ENCODE results near the gene PSMD1.

Gene PSMD1

DNA sequence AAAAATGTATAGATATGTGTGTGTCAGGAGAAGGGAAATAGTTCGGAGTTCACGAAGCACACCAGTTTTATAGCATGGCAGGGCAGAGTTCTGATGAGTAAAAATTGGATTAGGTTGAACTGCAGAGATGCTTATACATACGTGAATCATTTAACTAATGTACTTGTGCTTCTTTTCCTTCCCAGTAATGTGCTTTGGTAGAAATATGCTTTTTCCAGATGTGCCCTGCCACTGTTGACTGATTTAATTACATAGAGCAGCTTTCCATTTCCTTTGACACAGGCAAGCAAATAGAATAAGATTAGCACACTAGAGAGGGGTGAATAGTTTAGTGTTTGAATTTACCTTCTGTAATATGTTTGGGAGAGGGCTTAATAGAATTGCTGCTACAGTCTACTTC is 112.8 kb downstream of the PSMD1 start:
- Histone ChIP-seq H3K27me3 (ENCODE audit: insufficient read depth, low read depth) (no peaks in the 10 kb centered on the region), H4K20me1 (ENCODE audit: insufficient read depth) (no peaks in the 10 kb centered on the region), H3K27ac (no peak overlapping the region), H3K4me3 (IDR thresholded peaks at IDR 0.05; ENCODE audit: insufficient read depth, low read depth, low read length) (no peak overlapping the region), H3K4me2 (no peak overlapping the region), H2AFZ (ENCODE audit: low read depth) (no peak overlapping the region), H3K79me2 (ENCODE audit: insufficient read depth, low read depth) (no peaks in the 10 kb centered on the region), H3K9ac (no peak overlapping the region), H3K36me3 (ENCODE audit: insufficient read depth) (peaks cover 12% of the 10 kb centered on the region; the same call in 1 of the 2 replicates), H3K4me1 (ENCODE audit: low read depth, poor library complexity, severe bottlenecking) (no peaks in the 10 kb centered on the region)
- TF ChIP-seq, protein P1, sequence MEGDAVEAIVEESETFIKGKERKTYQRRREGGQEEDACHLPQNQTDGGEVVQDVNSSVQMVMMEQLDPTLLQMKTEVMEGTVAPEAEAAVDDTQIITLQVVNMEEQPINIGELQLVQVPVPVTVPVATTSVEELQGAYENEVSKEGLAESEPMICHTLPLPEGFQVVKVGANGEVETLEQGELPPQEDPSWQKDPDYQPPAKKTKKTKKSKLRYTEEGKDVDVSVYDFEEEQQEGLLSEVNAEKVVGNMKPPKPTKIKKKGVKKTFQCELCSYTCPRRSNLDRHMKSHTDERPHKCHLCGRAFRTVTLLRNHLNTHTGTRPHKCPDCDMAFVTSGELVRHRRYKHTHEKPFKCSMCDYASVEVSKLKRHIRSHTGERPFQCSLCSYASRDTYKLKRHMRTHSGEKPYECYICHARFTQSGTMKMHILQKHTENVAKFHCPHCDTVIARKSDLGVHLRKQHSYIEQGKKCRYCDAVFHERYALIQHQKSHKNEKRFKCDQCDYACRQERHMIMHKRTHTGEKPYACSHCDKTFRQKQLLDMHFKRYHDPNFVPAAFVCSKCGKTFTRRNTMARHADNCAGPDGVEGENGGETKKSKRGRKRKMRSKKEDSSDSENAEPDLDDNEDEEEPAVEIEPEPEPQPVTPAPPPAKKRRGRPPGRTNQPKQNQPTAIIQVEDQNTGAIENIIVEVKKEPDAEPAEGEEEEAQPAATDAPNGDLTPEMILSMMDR (conservative IDR thresholded peaks at IDR 0.05; ENCODE audit: low read depth, low read length) = no peak

DNA sequence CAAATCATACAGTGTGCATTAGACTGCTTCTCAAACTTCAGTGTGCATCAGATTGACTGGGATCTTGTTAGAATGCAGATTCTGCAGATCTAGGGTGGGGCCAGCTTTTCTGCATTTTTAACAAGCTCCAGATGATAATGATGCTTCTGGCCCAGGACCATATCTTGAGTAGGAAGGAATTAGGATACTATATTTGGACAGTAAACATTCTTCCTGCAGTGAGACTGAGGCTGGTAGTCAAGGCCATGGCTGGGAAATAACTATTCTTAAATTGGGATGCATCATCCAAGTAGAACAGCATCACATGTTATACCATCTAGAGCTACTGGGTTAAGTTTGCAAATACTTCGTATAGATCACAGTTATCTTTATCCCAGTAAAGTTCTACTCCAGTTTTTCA is 113.4 kb downstream of the PSMD1 start:
- Histone ChIP-seq H3K27ac (no peak overlapping the region), H3K4me3 (IDR thresholded peaks at IDR 0.05; ENCODE audit: insufficient read depth, low read depth, low read length) (no peak overlapping the region), H3K4me1 (ENCODE audit: low read depth, poor library complexity, severe bottlenecking) (no peaks in the 10 kb centered on the region), H3K9ac (no peak overlapping the region), H2AFZ (ENCODE audit: low read depth) (no peak overlapping the region), H3K4me2 (no peak overlapping the region), H3K36me3 (ENCODE audit: insufficient read depth) (peaks cover 12% of the 10 kb centered on the region; the same call in 1 of the 2 replicates), H3K79me2 (ENCODE audit: insufficient read depth, low read depth) (no peaks in the 10 kb centered on the region), H3K27me3 (ENCODE audit: insufficient read depth, low read depth) (no peaks in the 10 kb centered on the region), H4K20me1 (ENCODE audit: insufficient read depth) (no peaks in the 10 kb centered on the region)
- TF ChIP-seq, protein P1 (conservative IDR thresholded peaks at IDR 0.05; ENCODE audit: low read depth, low read length) = no peak

DNA sequence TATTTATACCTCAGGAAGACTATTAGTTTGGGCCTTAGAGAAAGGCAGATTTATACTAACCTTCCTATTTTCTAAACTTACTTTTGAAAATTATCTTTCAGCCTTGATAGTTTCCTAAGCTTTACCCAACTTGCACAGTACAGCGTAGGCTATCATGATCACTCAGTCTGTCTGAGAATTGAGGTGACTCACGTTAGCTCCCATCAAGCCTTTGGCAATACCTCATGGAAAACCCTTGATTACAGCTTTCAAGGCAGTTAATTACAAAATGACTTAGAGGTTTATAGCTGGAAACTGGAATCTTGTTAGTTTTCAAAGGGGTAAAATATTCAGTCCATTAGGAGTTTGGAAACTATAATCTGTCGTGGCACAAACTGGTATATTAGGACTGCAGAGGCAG is 115.4 kb downstream of the PSMD1 start:
- Histone ChIP-seq H2AFZ (ENCODE audit: low read depth) (no peak overlapping the region), H3K9ac (no peak overlapping the region), H3K27me3 (ENCODE audit: insufficient read depth, low read depth) (no peaks in the 10 kb centered on the region), H3K79me2 (ENCODE audit: insufficient read depth, low read depth) (no peaks in the 10 kb centered on the region), H3K4me3 (IDR thresholded peaks at IDR 0.05; ENCODE audit: insufficient read depth, low read depth, low read length) (no peak overlapping the region), H3K36me3 (ENCODE audit: insufficient read depth) (peaks cover 4% of the 10 kb centered on the region; the same call in 1 of the 2 replicates), H3K4me2 (no peak overlapping the region), H4K20me1 (ENCODE audit: insufficient read depth) (no peaks in the 10 kb centered on the region), H3K4me1 (ENCODE audit: low read depth, poor library complexity, severe bottlenecking) (no peaks in the 10 kb centered on the region), H3K27ac (no peak overlapping the region)
- TF ChIP-seq, protein P1 (conservative IDR thresholded peaks at IDR 0.05; ENCODE audit: low read depth, low read length) = no peak

DNA sequence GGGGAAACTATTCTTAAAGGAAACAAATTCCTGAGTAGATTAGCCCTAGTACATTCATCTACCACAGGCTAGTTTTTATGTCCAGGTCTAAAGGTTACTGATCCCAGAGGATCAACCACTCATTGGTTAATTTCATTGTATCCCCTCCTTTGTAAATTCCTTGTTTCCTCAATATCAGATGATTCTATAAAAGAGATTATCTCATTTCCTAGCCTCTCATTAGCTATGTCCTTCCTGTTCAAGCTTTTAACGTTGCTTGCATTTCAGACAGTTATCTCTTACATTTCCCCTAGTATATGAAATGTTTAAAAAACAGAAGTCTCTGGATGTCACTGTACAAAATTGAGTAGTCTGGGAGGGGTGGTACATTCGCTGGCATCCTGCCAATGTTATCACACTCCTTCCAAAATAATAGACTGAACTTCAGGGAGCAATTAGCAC is 117.6 kb downstream of the PSMD1 start:
- Histone ChIP-seq H2AFZ (ENCODE audit: low read depth) (no peak overlapping the region), H3K4me1 (ENCODE audit: low read depth, poor library complexity, severe bottlenecking) (no peaks in the 10 kb centered on the region), H3K4me3 (IDR thresholded peaks at IDR 0.05; ENCODE audit: insufficient read depth, low read depth, low read length) (no peak overlapping the region), H3K27me3 (ENCODE audit: insufficient read depth, low read depth) (no peaks in the 10 kb centered on the region), H3K79me2 (ENCODE audit: insufficient read depth, low read depth) (no peaks in the 10 kb centered on the region), H3K4me2 (no peak overlapping the region), H3K9ac (no peak overlapping the region), H3K36me3 (ENCODE audit: insufficient read depth) (peaks cover 4% of the 10 kb centered on the region; the same call in 1 of the 2 replicates), H3K27ac (no peak overlapping the region), H4K20me1 (ENCODE audit: insufficient read depth) (no peaks in the 10 kb centered on the region)
- TF ChIP-seq, protein P1 (conservative IDR thresholded peaks at IDR 0.05; ENCODE audit: low read depth, low read length) = no peak

Measured in KMS-11 (cell line).